SK-N-SH treated with all-trans-retinoic acid at 6 μM for 48 hours (cell line): Measurements from ENCODE around the gene TCP10L.

Experiments
- BACH2 ChIP-seq: fragments of 250-450 bp; sonication (Bioruptor Pico); IDR thresholded peaks from 2 replicates; pipeline ENCODE4 v1.9.0; 2021; ENCODE audit warnings: mild to moderate bottlenecking, borderline replicate concordance
- CSDC2 ChIP-seq: fragments of 250-450 bp; sonication (Bioruptor Pico); IDR thresholded peaks from 2 replicates; pipeline ENCODE4 v1.5.0; 2020; ENCODE audit warnings: mild to moderate bottlenecking, moderate library complexity
- PATZ1 ChIP-seq: fragments of 250-450 bp; sonication (Bioruptor Pico); IDR thresholded peaks from 2 replicates; pipeline ENCODE4 v1.8.0; 2020; ENCODE audit warnings: mild to moderate bottlenecking, moderate library complexity, borderline replicate concordance
- ZC3H10 ChIP-seq: fragments of 250-450 bp; sonication (Bioruptor Pico); IDR thresholded peaks from 2 replicates; pipeline ENCODE4 v1.5.1; 2021; ENCODE audit warnings: mild to moderate bottlenecking, moderate library complexity
- ZFP3 ChIP-seq: fragments of 250-450 bp; sonication (Bioruptor Pico); IDR thresholded peaks from 2 replicates; pipeline ENCODE4 v1.5.0; 2020; ENCODE audit warnings: mild to moderate bottlenecking, moderate library complexity
- ZFP30 ChIP-seq: fragments of 450-650 bp; formaldehyde crosslinking; IDR thresholded peaks from 2 replicates; pipeline ENCODE4 v1.5.0; 2022; ENCODE audit warnings: mild to moderate bottlenecking, moderate library complexity
- ZNF565 ChIP-seq: fragments of 450-650 bp; formaldehyde crosslinking; conservative IDR thresholded peaks from 2 replicates; pipeline ENCODE4 v1.5.0; 2020; ENCODE audit warnings: low read depth, mild to moderate bottlenecking, moderate library complexity
- TF ChIP-seq, protein P1 (sequence below): fragments of 250-450 bp; sonication (Bioruptor Pico); IDR thresholded peaks from 2 replicates; pipeline ENCODE4 v1.8.0; 2021; ENCODE audit warnings: low read depth, mild to moderate bottlenecking, moderate library complexity, borderline replicate concordance
- TF ChIP-seq, protein P2 (sequence below): fragments of 250-450 bp; sonication (Bioruptor Pico); IDR thresholded peaks from 2 replicates; pipeline ENCODE4 v1.5.1; 2020; ENCODE audit warnings: low read depth, mild to moderate bottlenecking, moderate library complexity
- TF ChIP-seq, protein P3 (sequence below): fragments of 250-450 bp; sonication (Bioruptor Pico); IDR thresholded peaks from 2 replicates; pipeline ENCODE4 v1.5.1; 2021; ENCODE audit warnings: mild to moderate bottlenecking, moderate library complexity

- TF ChIP-seq ZFP30 (CRISPR knock-in tag) (no peak), PATZ1 (no peak), CSDC2 (no peak), ZC3H10 (CRISPR knock-in tag) (no peak), BACH2 (CRISPR knock-in tag) (no peak), ZFP3 (CRISPR knock-in tag) (no peak), ZNF565 (CRISPR knock-in tag) (no peak)
- TF ChIP-seq, protein P1, sequence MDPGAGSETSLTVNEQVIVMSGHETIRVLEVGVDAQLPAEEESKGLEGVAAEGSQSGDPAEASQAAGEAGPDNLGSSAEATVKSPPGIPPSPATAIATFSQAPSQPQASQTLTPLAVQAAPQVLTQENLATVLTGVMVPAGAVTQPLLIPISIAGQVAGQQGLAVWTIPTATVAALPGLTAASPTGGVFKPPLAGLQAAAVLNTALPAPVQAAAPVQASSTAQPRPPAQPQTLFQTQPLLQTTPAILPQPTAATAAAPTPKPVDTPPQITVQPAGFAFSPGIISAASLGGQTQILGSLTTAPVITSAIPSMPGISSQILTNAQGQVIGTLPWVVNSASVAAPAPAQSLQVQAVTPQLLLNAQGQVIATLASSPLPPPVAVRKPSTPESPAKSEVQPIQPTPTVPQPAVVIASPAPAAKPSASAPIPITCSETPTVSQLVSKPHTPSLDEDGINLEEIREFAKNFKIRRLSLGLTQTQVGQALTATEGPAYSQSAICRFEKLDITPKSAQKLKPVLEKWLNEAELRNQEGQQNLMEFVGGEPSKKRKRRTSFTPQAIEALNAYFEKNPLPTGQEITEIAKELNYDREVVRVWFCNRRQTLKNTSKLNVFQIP (CRISPR knock-in tag): no peak
- TF ChIP-seq, protein P2, sequence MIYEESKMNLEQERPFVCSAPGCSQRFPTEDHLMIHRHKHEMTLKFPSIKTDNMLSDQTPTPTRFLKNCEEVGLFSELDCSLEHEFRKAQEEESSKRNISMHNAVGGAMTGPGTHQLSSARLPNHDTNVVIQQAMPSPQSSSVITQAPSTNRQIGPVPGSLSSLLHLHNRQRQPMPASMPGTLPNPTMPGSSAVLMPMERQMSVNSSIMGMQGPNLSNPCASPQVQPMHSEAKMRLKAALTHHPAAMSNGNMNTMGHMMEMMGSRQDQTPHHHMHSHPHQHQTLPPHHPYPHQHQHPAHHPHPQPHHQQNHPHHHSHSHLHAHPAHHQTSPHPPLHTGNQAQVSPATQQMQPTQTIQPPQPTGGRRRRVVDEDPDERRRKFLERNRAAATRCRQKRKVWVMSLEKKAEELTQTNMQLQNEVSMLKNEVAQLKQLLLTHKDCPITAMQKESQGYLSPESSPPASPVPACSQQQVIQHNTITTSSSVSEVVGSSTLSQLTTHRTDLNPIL: no peak
- TF ChIP-seq, protein P3, sequence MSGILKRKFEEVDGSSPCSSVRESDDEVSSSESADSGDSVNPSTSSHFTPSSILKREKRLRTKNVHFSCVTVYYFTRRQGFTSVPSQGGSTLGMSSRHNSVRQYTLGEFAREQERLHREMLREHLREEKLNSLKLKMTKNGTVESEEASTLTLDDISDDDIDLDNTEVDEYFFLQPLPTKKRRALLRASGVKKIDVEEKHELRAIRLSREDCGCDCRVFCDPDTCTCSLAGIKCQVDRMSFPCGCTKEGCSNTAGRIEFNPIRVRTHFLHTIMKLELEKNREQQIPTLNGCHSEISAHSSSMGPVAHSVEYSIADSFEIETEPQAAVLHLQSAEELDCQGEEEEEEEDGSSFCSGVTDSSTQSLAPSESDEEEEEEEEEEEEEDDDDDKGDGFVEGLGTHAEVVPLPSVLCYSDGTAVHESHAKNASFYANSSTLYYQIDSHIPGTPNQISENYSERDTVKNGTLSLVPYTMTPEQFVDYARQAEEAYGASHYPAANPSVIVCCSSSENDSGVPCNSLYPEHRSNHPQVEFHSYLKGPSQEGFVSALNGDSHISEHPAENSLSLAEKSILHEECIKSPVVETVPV (CRISPR knock-in tag): no peak
These were observed 13.8 kb upstream of the TCP10L start for GRCh38 chr21:32599091-32599490.
